GM18517 (cell line): Measurements from ENCODE around the gene S1PR3.

Source experiments
- ATAC-seq: cut with Tn5 transposase; IDR thresholded peaks from one replicate; pipeline ENCODE4 v1.9.1; 2021; ENCODE audit warnings: mild to moderate bottlenecking, moderate library complexity; ENCODE audit not compliant: unreplicated experiment

S1PR3 gene

DNA sequence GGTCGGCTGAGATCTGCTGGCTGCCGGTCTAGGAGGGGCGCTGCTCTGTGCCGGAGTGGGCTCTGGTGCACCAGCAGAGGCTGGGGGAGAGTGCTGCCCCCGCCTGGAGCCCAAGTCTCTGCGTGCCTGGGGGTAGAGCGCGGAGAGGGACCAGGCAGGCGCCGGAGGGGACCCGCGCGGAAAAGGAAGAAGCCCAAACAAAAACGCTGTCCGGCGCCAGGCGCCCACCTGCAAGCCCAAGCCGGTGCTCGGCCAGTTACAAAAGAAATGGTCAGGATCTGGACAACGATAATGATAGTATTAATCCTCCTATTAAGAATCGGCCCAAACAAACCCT, 571 bp upstream of the S1PR3 start:
- no peak for ATAC-seq

GRCh38 chr9:88992556-88992955, 1.3 kb downstream of the S1PR3 start:
- ATAC-seq = no peak

DNA sequence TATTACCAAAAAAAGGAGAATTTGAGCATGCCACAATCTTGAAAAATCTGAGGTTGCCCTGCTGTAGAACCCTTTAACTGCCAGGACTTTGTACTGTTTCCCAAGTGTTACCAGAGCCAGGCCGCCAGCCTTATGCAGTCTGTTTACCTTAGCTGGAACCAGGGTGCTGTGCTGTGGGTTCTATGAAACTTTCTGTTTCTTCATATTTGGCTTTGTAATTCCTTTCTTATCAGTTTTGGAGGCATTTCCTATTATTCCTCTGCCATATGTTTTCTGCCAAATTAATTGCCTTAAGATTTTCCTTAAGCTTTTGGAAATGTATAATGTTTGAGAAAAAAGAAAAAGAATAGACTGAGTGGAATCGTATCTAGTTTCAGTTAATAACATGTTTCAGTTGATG, 2.1 kb downstream of the S1PR3 start:
- ATAC-seq = no peak

GRCh38 chr9:88993871-88994460, 2.7 kb downstream of the S1PR3 start:
- no peak for ATAC-seq

GRCh38 chr9:88994469-88995199, 3.4 kb downstream of the S1PR3 start:
- ATAC-seq = no peak

DNA sequence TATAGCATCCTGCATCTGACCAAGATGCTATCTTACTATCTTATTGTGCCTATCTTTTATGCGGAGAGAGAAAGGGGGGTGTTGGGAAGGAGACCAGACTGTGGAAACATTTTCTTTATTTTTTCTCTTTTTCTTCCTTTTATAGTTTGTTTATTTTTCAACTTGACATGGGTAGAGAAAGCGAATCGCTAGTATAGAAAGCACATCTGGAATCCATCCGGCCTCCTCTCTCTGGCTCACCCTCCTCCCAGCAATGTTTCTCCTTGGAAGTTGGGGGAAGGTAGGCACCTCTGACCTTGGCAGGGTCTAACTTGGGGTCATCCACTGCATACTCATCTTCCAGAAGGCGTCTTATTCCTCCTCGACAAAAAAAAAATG, 3.9 kb downstream of the S1PR3 start:
- ATAC-seq = no peak

- ATAC-seq = no peak
Observed at GRCh38 chr9:88995627-88996026, 4.4 kb downstream of the S1PR3 start.

DNA sequence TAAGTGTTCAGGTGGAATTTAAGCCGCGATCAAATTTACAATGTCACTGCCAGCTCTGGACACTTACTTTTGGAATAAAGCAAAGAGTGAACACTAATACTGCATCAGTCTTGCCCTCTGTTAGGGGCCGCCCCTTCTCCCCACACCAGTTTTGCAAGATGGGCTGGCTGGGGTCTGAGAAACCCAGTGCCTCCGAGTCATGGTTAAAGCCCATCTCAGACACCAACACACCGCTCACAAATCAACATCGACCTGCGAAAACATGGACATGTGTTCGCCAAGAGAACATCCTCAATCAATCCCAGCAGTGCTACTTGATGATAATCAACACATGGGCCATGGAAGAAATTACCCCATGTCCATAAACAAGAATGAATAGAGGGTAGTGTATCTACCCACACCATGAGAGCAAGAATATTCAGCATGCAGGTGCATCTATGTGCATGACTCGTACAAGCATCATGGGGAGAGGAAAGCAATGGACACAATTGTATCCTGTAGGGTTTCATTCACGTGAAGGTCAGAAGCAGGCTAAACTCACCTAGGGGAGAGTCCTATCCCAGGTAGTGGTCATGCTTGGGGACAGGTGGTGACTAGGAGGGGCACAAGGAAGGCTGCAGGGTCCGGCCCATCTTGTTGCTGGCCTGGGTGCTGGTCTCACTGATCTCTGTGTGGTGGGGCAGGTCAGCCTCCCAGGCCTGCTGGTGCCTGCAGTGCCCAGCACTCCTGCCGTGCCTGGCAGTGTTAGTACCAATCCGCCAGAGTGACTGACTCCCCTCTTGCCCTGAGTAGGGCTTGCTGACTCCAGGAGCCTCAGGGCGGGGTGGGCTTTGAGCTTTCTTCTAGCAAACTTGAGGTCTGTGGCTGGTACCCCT, 5.0 kb downstream of the S1PR3 start:
- ATAC-seq = no peak

DNA sequence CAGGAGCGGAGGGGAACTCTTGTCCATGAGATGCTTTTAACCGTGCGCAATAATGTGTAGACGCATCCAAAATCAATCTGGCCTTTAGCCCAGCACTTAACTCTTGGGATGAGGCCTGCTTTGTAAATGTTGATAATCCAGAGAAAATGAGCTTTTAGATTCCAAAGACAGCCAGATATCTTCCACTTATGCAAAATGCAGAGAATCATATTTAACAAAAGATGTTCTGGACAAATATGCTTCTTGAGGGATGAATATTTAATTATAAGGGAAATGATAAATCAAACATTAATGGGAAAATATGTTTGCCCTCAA, 5.6 kb downstream of the S1PR3 start:
- ATAC-seq = no peak

DNA sequence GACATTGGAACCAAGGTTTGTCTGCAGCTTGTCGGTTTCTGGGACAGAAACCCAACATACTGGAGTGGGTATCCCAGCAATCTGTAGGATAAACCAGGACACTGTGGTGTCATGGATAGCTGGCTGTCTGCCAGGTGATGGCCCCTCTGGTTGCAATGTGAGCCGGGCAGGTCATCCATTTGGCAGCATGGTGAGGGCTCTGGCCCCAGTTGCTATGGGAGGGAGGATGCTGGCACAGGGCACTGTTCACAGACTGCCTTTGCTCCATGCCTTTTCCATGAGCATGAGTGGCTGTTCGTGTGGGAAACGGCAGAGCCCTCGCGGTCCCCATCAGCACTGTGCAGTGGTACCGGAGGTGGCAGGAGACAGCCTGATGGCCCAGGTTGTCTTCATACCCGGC, 6.4 kb downstream of the S1PR3 start:
- no peak for ATAC-seq

DNA sequence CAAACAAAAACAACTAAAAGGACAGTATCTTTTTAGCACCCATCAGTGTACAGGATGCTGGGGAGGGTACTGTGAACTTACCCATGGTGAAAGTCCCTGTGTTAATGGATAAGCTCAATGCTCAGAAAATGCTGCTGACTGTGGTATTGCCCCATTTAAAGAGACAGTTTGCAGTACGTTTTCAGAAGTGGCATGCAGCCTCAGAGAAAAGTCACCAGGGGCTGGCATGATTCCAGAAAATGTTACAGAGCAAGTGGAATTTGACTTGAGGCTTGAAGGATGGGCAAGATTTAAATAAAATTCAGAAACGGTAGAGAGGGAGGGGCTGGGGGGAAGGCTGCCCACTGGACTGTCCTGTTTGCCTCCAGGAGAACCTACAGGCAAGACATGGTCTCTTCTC, 7.2 kb downstream of the S1PR3 start:
- ATAC-seq = no peak

- no peak for ATAC-seq
Observed at GRCh38 chr9:88998911-88999310, 7.6 kb downstream of the S1PR3 start.

- no peak for ATAC-seq
Observed at GRCh38 chr9:89000371-89000781, 9.1 kb downstream of the S1PR3 start.

DNA sequence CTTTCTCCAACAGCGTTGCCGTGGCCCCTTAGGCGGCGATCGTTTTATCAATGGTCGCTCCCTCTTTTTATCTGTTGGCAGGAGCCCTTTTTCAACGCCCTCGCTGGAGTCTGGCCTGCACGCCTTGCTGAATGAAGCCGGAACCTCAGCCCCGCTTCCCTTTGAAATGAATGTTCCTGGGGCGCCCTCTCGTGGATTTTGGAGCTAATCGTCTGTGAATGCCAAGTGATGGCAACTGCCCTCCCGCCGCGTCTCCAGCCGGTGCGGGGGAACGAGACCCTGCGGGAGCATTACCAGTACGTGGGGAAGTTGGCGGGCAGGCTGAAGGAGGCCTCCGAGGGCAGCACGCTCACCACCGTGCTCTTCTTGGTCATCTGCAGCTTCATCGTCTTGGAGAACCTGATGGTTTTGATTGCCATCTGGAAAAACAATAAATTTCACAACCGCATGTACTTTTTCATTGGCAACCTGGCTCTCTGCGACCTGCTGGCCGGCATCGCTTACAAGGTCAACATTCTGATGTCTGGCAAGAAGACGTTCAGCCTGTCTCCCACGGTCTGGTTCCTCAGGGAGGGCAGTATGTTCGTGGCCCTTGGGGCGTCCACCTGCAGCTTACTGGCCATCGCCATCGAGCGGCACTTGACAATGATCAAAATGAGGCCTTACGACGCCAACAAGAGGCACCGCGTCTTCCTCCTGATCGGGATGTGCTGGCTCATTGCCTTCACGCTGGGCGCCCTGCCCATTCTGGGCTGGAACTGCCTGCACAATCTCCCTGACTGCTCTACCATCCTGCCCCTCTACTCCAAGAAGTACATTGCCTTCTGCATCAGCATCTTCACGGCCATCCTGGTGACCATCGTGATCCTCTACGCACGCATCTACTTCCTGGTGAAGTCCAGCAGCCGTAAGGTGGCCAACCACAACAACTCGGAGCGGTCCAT, 10.0 kb downstream of the S1PR3 start:
- ATAC-seq = no peak

DNA sequence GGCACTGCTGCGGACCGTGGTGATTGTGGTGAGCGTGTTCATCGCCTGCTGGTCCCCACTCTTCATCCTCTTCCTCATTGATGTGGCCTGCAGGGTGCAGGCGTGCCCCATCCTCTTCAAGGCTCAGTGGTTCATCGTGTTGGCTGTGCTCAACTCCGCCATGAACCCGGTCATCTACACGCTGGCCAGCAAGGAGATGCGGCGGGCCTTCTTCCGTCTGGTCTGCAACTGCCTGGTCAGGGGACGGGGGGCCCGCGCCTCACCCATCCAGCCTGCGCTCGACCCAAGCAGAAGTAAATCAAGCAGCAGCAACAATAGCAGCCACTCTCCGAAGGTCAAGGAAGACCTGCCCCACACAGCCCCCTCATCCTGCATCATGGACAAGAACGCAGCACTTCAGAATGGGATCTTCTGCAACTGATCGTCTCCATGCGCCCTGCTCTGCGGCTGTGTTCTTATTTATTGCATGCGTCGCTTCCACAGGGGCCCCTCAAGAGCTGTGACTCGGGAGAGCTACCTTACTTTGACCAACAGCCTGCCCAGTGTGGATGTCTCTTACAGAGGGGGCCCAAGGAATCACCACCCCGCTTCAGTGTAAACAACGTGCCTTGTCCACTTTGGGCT, 10.8 kb downstream of the S1PR3 start:
- no peak for ATAC-seq

DNA sequence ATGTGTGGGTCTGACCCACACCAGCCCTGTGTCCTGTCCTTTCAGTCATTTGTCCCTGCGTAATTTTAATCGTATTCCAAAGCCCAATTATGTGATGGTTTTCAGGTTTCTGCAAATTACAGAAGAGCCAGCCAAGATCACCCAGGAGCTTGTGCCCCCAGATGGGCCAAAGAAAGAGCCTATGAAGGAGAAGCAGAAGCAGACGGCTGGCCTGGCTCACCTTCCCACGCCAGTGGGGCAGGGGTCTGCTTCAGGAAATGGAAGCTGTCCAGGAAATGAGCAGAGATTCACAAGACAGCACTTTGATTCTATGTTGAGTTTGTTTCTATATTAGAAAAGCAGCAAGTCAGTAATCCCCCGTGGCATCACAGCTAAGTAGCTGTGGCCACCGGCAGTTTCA, 11.7 kb downstream of the S1PR3 start:
- no peak for ATAC-seq

- no peak for ATAC-seq
Observed at GRCh38 chr9:89005323-89005722, 14.1 kb downstream of the S1PR3 start.

DNA sequence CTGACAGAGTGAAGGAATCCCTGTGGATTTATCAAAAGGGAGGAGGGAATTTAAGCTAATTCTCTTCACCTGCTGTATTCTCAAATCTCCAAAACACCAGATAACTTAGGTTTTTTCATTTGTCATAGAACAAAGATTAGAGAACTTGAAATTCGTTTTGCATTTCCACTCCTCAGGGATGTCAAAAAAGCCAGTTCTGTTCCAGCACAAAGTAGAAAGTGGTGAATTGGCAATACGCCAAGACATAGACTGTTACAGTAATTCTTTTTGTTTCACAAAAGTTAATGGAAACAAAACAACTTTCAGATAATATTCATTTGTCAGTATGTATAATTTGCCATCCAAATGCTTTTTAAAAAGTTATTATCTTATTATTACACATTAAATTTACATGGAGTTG, 15.0 kb downstream of the S1PR3 start:
- ATAC-seq = no peak

- no peak for ATAC-seq
Observed at GRCh38 chr9:89006996-89007967, 16.0 kb downstream of the S1PR3 start.
